CD14-positive monocyte (primary cell): ENCODE measurements around the gene KRT17. TPM values are rescaled to one million over a fixed set of nuclear protein-coding genes. Genes with fewer than 3 reads are reported as not detected.

Experiments used
- DNase-seq, 3 donors: peaks; one replicate each; pipeline ENCODE4 v3.0.0-alpha.2; 2011 to 2022
- H2AFZ ChIP-seq: 2 replicates; pipeline ENCODE4 v1.6.0; 2012; ENCODE audit warnings: mild to moderate bottlenecking, low read depth, low read length, inconsistent platforms; ENCODE audit not compliant: insufficient read depth, poor library complexity, severe bottlenecking
- H3K27ac ChIP-seq, 2 donors: 1 replicate in 1 of 2; 2 replicates in 1 of 2; pipeline ENCODE4 v1.5.1; 2012 to 2013; ENCODE audit warnings: low read length in 2 of 2, control low read depth in 1 of 2, inconsistent platforms in 1 of 2, low read depth in 1 of 2, mild to moderate bottlenecking in 1 of 2
- H3K27me3 ChIP-seq, 2 donors: one replicate each; pipeline versions ENCODE4 v1.6.0 to v1.6.1; 2011 to 2013; ENCODE audit warnings: low read length in 2 of 2; ENCODE audit not compliant: control insufficient read depth in 2 of 2, insufficient read depth in 2 of 2
- H3K36me3 ChIP-seq, 2 donors: replicated peaks in 1 of 2; 1 replicate in 1 of 2; 2 replicates in 1 of 2; pipeline versions ENCODE4 v1.5.1 to v1.6.1; 2012 to 2013; ENCODE audit warnings: low read length in 2 of 2, control low read depth in 1 of 2, inconsistent platforms in 1 of 2, mild to moderate bottlenecking in 1 of 2; ENCODE audit not compliant: insufficient read depth in 2 of 2, control insufficient read depth in 1 of 2
- H3K4me1 ChIP-seq, 2 donors: 1 replicate in 1 of 2; 2 replicates in 1 of 2; pipeline versions ENCODE4 v1.5.1 to v1.6.1; 2012 to 2013; ENCODE audit warnings: low read length in 2 of 2, control low read depth in 1 of 2, inconsistent platforms in 1 of 2, mild to moderate bottlenecking in 1 of 2, moderate library complexity in 1 of 2; ENCODE audit not compliant: insufficient read depth in 2 of 2, control insufficient read depth in 1 of 2
- H3K4me2 ChIP-seq: replicated peaks from 2 replicates; pipeline ENCODE3; 2012; ENCODE audit warnings: low read length, moderate library complexity, mild to moderate bottlenecking; ENCODE audit not compliant: poor library complexity, severe bottlenecking; ENCODE audit errors: extremely low read depth
- H3K4me3 ChIP-seq, 3 experiments: fragments of 200-600 bp in 1 of 3; sonication (generic) in 1 of 3; replicated peaks in 1 of 3; 1 replicate in 2 of 3; 2 replicates in 1 of 3; pipeline ENCODE4 v1.5.1; 2011 to 2013; ENCODE audit warnings: low read length in 3 of 3, mild to moderate bottlenecking in 3 of 3, control low read depth in 2 of 3, low read depth in 2 of 3, inconsistent platforms in 1 of 3, moderate library complexity in 1 of 3
- H3K79me2 ChIP-seq: 2 replicates; pipeline ENCODE4 v1.6.0; 2012; ENCODE audit warnings: mild to moderate bottlenecking, control low read depth, inconsistent platforms, low read length, moderate library complexity; ENCODE audit not compliant: insufficient read depth
- H3K9ac ChIP-seq: 2 replicates; pipeline ENCODE4 v1.6.0; 2017; ENCODE audit warnings: low read length, mild to moderate bottlenecking; ENCODE audit not compliant: insufficient read depth, poor library complexity, severe bottlenecking
- H3K9me3 ChIP-seq, 2 donors: replicated peaks in 1 of 2; 1 replicate in 1 of 2; 2 replicates in 1 of 2; pipeline versions ENCODE4 v1.5.1 to v1.6.1; 2012 to 2013; ENCODE audit warnings: low read length in 2 of 2, control low read depth in 1 of 2; ENCODE audit not compliant: control insufficient read depth in 1 of 2, insufficient read depth in 1 of 2
- H4K20me1 ChIP-seq: 2 replicates; pipeline ENCODE4 v1.6.0; 2012; ENCODE audit warnings: mild to moderate bottlenecking, low read length, control low read depth, moderate library complexity; ENCODE audit not compliant: insufficient read depth
- H3K27ac Mint-ChIP-seq, 7 donors: one replicate each; pipeline ENCODE4 v1.8.0; 2020; ENCODE audit warnings: mild to moderate bottlenecking in 7 of 7, mixed read lengths in 7 of 7, moderate library complexity in 6 of 7, inconsistent platforms in 2 of 7
- H3K27me3 Mint-ChIP-seq, 3 donors: one replicate each; pipeline ENCODE4 v1.8.0; 2021 to 2022; ENCODE audit warnings: low read depth in 3 of 3, mild to moderate bottlenecking in 3 of 3, mixed read lengths in 3 of 3, moderate library complexity in 3 of 3, inconsistent platforms in 1 of 3
- H3K36me3 Mint-ChIP-seq, 2 donors: one replicate each; pipeline ENCODE4 v1.8.0; 2020; ENCODE audit warnings: mixed read lengths in 2 of 2, inconsistent platforms in 1 of 2, mild to moderate bottlenecking in 1 of 2
- H3K4me1 Mint-ChIP-seq: one replicate; pipeline ENCODE4 v1.8.0; 2020; ENCODE audit warnings: mild to moderate bottlenecking, mixed read lengths
- H3K4me3 Mint-ChIP-seq, 2 donors: one replicate each; pipeline ENCODE4 v1.8.0; 2020; ENCODE audit warnings: mild to moderate bottlenecking in 2 of 2, mixed read lengths in 2 of 2, moderate library complexity in 1 of 2
- H3K9me3 Mint-ChIP-seq, 7 donors: one replicate each; pipeline ENCODE4 v1.8.0; 2020 to 2022; ENCODE audit warnings: mixed read lengths in 7 of 7, mild to moderate bottlenecking in 6 of 7, moderate library complexity in 6 of 7, inconsistent platforms in 2 of 7
- CTCF ChIP-seq: fragments of 200-600 bp; IDR thresholded peaks from one replicate; pipeline ENCODE4 v1.8.0; 2022; ENCODE audit warnings: antibody characterized with exemption, mild to moderate bottlenecking
- WGBS: methylation state at CpG from one replicate; pipeline ENCODE4 v1.1.5; 2013; ENCODE audit warnings: missing lambda C conversion rate; ENCODE audit not compliant: insufficient coverage; 5-methylcytosine and 5-hydroxymethylcytosine counted together
- intact Hi-C, 2 donors: fragments of 100-400 bp; cut with micrococcal nuclease; formaldehyde crosslinking; loops; one replicate each; pipeline versions ENCODE4 v1.15.0 to v1.15.1; 2023
- polyA plus RNA-seq, 3 donors: library from polyadenylated mRNA; depleted of rRNA in 1 of 3; unstranded in 2 of 3; stranded (reverse) in 1 of 3; fragments of 300-500 nt in 2 of 3; fragments of >200 nt in 1 of 3; fragmentation: Illumina TruSeq in 2 of 3; gene quantifications; 1 replicate in 2 of 3; 2 replicates in 1 of 3; pipeline ENCODE4 v1.2.3, GENCODE V29; 2012 to 2021

The KRT17 gene
- polyA plus RNA-seq, 3 donors: 0.49 TPM; not detected in 2

DNA sequence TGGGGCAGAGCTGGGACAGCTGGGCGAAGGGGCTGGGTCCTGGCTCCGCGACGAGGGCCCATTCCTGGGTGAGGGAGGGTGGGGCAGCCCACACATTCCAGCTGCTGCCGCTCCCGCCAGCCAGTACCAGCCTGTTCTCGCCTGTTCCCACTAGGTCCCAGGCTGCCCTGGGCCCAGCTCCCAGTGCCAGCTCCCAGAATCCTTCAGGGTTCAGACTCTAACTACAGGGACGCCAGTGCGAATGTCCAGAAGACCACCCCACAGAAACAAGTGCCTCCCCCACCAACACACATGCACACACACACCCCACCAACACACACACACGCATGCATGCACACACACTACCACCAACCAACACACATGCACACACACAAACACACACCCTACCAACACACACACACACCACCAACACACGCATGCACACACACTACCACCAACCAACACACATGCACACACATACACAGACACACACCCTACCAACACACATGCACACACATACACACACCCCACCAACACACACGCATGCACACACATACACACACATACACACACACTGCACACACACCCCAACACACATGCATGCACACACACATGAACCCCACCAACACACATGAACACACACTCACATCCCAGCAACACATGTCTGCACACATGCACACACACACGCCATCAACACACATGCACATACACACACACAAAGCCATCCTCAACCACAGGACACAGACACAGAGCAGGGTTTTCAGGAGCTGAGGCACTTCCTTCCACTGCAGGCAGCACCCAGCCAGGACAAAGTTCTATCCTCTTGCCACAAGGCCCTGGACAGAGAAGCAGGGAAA is 27.5 kb upstream of the KRT17 start:
- Histone ChIP-seq H3K27me3 (no peaks in the 10 kb centered on the region), H3K4me2 (no peak overlapping the region), H3K27ac (no peak overlapping the region), H3K9ac (no peak overlapping the region), H2AFZ (no peak overlapping the region), H3K36me3 (no peaks in the 10 kb centered on the region), H3K79me2 (no peaks in the 10 kb centered on the region), H4K20me1 (no peaks in the 10 kb centered on the region), H3K9me3 (no peaks in the 10 kb centered on the region), H3K4me1 (peaks cover 14 to 17% of the 10 kb centered on the region in 2 donors), H3K4me3 (no peak overlapping the region)
- H3K4me3 Mint-ChIP-seq: no peak overlapping the region
- H3K9me3 Mint-ChIP-seq: no peaks in the 10 kb centered on the region
- H3K27ac Mint-ChIP-seq: peak overlapping the region in 1 of 7 donors; percentile 43
- H3K36me3 Mint-ChIP-seq: no peaks in the 10 kb centered on the region
- TF ChIP-seq CTCF: no peak
- no peak for DNase-seq
- peaks cover 2 to 7% (median 6%) of the 10 kb centered on the region in 3 donors for H3K27me3 Mint-ChIP-seq
- peaks cover 12% of the 10 kb centered on the region for H3K4me1 Mint-ChIP-seq
- intact Hi-C loops: no loop called here
- 93% methylated on average over 9 of the region's 13 CpGs for WGBS

DNA sequence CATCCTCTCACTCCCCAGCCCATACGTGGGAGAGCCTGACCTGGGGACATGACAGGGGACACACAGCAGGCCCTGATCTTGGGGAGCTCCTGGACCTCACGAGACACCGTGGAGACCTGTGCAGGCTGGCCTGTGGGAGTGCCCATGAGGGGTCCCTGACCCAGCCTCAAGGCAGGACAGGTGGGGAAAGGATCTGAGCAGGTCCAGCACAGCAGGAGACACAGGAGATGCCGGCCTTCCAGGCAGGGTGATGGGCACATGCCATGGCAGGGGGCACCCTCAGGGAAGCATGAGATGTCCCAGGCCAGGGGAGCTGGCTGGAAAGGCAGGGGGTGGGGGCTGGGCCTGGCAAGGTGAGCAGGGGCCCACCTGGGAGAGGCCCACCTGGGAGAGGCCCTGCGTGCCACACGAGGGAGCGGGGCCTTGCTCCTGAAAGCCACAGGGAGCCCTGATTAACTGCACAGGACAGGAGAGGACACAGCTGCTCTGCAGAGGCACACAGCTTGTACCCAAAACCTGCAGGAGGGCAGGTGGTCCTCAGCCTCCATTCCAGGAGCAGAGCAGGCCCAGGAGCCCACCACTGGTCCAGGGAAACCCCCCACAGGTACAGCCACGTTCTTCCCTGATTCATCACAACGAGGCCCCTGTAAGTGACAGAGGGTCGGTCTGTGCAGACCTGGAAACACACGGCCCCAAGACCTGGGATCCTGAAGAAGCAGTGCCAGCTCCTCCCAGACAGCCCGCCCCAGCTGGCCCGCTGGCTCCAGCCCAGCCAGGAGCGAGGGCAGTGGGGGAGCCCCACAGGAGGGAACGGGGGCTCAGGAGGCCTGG is 26.6 kb upstream of the KRT17 start:
- H3K36me3 Mint-ChIP-seq: no peaks in the 10 kb centered on the region
- Histone ChIP-seq H3K27ac (no peak overlapping the region), H3K9ac (no peak overlapping the region), H3K4me1 (peaks cover 18 to 21% of the 10 kb centered on the region in 2 donors), H3K79me2 (no peaks in the 10 kb centered on the region), H3K4me3 (no peak overlapping the region), H4K20me1 (no peaks in the 10 kb centered on the region), H2AFZ (no peak overlapping the region), H3K4me2 (no peak overlapping the region), H3K36me3 (no peaks in the 10 kb centered on the region), H3K9me3 (no peaks in the 10 kb centered on the region), H3K27me3 (no peaks in the 10 kb centered on the region)
- TF ChIP-seq CTCF: no peak
- H3K9me3 Mint-ChIP-seq: no peaks in the 10 kb centered on the region
- H3K27me3 Mint-ChIP-seq: peaks cover 2 to 7% (median 6%) of the 10 kb centered on the region in 3 donors
- intact Hi-C loops: no loop called here
- H3K4me1 Mint-ChIP-seq: peaks cover 14% of the 10 kb centered on the region
- DNase-seq: no peak
- no peak overlapping the region for H3K27ac Mint-ChIP-seq
- H3K4me3 Mint-ChIP-seq: no peak overlapping the region
- 93% methylated on average over 14 of the region's 15 CpGs for WGBS
